ENCODE data around the gene ZDHHC12.

The ZDHHC12 gene

DNA sequence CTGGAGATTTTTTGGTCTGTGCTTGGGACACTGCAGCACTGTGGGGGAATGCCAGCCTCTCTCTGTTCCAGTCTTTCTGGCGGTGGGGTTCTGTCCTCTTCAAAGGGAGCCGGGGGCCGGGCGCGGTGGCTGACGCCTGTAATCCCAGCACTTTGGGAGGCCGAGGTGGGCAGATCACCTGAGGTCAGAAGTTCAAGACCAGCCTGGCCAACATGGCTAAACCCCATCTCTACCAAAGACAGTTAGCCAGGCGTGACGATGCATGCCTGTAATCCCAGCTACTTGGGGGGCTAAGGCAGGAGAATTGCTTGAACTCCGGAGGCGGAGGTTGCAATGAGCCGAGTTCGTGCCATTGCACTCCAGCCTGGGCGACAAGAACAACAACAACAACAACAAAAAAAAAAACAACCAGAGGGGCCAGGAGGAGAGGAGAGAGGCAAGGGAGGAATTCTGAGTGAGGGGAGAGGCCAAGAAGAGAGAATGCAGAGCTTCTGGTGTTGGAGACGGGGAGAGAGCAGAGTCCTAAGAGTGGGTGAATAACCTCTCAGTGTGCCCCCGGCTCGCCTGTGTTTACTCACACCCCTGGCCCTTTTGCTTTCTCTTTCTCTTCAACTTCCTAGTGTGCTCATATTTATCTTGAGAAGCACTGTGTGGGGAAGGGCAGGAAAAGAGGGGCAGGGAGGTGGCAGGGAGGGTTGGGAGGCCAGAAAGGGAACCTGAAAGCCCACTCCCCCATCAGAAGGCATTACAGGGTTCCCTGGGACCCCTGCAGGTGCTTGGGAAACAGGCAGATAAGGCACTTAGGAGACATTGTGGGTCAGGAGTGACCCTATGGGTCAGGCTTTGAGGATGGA is 38.1 kb downstream of the ZDHHC12 start:
- no peak for DNase-seq (ENCODE audit: low read depth)

DNA sequence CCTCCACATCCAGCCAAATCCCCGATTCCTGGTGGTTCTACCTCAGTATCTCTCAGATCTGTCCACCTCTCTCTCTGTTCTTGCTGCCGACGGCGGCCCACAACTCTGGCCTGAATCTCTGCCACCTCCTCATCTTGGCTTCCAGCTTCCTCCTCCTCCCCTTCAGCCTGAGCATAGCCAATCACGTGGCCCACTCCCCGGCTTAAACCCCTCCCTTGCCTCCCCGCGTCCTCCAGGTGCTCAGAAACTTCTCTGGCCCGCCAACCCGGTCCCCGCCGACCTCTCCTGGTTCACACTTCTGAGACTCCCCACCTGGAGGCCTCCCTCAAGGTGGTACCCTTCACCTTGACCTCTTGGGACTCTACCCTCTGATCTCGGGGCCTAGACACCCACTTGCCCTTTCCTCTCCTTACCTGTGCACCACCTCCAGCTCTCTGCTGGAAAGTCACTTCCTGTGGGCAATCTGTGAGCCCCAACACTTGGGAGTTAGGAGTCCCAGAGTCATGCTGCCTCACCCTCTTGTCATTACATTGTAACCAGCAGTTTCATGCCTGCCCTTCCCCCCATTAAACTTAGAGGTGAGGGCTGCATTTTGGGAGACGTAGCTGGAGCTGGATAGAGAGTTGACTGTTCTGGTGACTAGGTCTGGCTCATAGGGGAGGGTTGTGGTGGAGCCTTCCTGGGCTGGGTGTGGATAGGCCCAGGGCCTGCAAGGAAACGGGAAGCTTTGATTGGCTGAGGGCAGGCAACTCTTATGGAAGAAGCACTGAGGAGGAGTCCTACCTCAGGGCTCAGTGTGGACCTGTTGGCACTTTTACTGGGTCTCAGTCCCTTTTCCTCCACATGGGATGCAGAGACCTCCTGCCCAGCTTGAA is 39.4 kb downstream of the ZDHHC12 start:
- peak; percentile 47 for DNase-seq (ENCODE audit: low read depth)

DNA sequence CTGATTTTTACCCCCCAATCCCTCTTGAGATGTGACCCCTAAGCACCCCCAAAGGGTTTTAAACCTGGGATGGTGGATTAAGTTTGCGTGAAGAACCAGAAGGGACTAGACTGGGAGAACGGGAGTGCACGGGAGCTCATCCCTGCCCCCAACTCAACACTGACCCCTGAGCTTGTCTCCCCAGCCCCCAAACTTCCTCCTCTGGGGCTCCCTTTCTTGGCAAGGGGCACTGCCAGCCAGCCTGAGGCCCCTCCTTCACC is 39.9 kb downstream of the ZDHHC12 start:
- DNase-seq (ENCODE audit: low read depth): no peak

DNA sequence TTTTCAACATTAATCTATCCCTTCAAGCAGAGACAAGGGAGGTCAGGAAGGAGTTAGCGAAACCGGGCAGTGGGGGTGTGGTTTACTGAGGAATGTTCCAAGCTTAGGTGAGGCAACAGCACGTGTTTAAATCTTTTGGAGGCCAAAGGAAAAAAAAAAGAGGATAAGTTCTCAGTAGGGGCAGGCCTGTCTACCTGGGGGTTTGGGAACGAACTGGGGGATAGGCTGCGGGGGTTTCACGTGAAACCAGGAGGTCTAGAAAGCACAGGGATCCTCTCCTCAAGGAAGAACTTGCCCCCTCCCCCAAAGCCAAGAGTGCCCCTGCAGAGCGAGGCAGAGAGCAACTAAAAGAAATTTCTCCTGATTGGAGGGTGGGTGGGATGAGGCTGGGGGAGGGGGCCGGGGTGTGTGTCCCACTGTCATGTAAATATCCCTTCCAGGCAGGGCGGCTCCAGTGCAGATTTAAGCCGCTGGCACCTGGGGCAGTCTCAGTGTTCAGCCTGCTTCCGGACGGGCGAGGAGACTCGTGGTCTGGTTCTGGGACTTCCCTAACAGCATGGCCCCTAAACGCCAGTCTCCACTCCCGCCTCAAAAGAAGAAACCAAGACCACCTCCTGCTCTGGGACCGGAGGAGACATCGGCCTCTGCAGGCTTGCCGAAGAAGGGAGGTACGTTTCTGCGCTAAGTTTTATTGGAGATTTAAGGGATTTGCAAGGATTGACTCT is 40.4 kb downstream of the ZDHHC12 start:
- no peak for DNase-seq (ENCODE audit: low read depth)

DNA sequence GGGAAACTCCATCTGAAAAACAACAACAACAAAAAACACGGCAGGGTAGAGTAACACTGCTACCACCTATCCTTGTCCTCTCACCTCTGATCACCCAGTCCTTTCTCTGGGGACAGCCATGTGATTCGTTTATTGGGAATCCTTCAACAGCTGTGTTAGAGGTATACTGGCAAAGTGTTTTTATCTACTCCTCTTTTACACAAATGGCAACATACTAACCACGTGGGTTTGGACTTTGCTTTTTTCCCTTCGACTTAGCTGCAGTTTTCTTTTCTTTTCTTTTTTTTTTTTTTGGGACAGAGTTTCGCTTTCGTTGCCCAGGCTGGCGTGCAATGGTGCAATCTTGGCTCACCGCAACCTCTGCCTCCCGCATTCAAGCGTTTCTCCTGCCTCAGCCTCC is 46.1 kb downstream of the ZDHHC12 start:
- DNase-seq (ENCODE audit: low read depth): no peak

DNA sequence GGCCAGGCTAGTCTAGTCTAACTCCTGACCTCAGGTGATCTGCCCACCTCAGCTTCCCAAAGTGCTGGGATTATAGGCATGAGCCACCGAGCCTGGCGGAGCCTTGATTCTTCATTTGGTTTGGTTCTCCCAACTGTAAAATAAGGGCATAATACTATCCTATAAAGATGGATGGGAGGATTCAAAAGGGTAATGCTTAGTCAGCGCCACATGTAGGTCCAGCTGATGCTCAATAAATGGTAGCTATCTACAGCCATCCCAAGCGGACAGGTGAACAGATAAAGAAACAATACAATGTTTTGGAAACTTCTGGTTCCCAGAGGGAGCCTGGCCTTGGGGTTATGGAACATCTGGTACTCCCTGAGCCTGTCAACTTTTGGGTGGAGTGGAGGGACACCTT is 48.5 kb downstream of the ZDHHC12 start:
- DNase-seq (ENCODE audit: low read depth): no peak

Measured in GM04503 (cell line).